DLD1 (cell line): ENCODE measurements around the gene RASL11A.
"Not testable (repeated sequence)": the region's sequence is repeated elsewhere in the genome, so short reads cannot be mapped to it uniquely, and the experiment has no call there.

Experiments used
- in situ Hi-C: cut with HindIII; loops from 2 replicates; pipeline ENCODE4 v1.10.0; 2017; ENCODE audit warnings: low sequenced_read_pairs

The RASL11A gene

GRCh38 chr13:27296496-27296895 is 25.9 kb downstream of the RASL11A start:
- in situ Hi-C loops, result no loop called here

GRCh38 chr13:27298849-27299248 is 28.2 kb downstream of the RASL11A start:
- in situ Hi-C loops, result no loop called here

- in situ Hi-C loops, result not testable (repeated sequence)
Observed at GRCh38 chr13:27300406-27300805, 29.8 kb downstream of the RASL11A start.

- in situ Hi-C loops, result no loop called here
Observed at GRCh38 chr13:27300941-27301586, 30.4 kb downstream of the RASL11A start.

GRCh38 chr13:27302643-27303262 is 32.1 kb downstream of the RASL11A start:
- in situ Hi-C loops, result no loop called here

- in situ Hi-C loops, result no loop called here
Observed at GRCh38 chr13:27304099-27304498, 33.5 kb downstream of the RASL11A start.

GRCh38 chr13:27304611-27305010 is 34.0 kb downstream of the RASL11A start:
- in situ Hi-C loops, result no loop called here

GRCh38 chr13:27306364-27306763 is 35.7 kb downstream of the RASL11A start:
- in situ Hi-C loops, result no loop called here

GRCh38 chr13:27308941-27309340 is 38.3 kb downstream of the RASL11A start:
- in situ Hi-C loops, result no loop called here

- in situ Hi-C loops, result no loop called here
Observed at GRCh38 chr13:27309401-27309958, 38.9 kb downstream of the RASL11A start.

- in situ Hi-C loops, result no loop called here
Observed at GRCh38 chr13:27309967-27310598, 39.5 kb downstream of the RASL11A start.

GRCh38 chr13:27310946-27311345 is 40.3 kb downstream of the RASL11A start:
- in situ Hi-C loops, result no loop called here

- in situ Hi-C loops, result no loop called here
Observed at GRCh38 chr13:27311518-27312210, 41.0 kb downstream of the RASL11A start.

GRCh38 chr13:27313770-27314169 is 43.1 kb downstream of the RASL11A start:
- in situ Hi-C loops, result no loop called here

GRCh38 chr13:27319404-27319803 is 48.8 kb downstream of the RASL11A start:
- in situ Hi-C loops, result no loop called here

GRCh38 chr13:27321468-27322431 is 51.1 kb downstream of the RASL11A start:
- in situ Hi-C loops, result no loop called here

GRCh38 chr13:27322443-27322842 is 51.8 kb downstream of the RASL11A start:
- in situ Hi-C loops, result not testable (repeated sequence)
